ENCODE data around the gene SPHK1.

- TF ChIP-seq POLR2A (IDR thresholded peaks at IDR 0.05; ENCODE audit: low read depth, low read length) (no peak), POLR2AphosphoS5 (IDR thresholded peaks at IDR 0.05; ENCODE audit: low read depth, low read length) (no peak)
Measured at GRCh38 chr17:76337413-76337777, 47.0 kb upstream of the SPHK1 start.
